Caco-2 (cell line): Measurements from ENCODE around the gene EXOC6B. TPM values are rescaled to one million over a fixed set of nuclear protein-coding genes. Genes with fewer than 3 reads are reported as not detected.
A peak's percentile ranks its signal among the peaks of the same experiment; 100 is the strongest.

Experiments
- BruUV-seq: library from RNA; stranded (reverse); fragments of 400-500 nt; replicated peaks from 2 replicates; lab custom pipeline; 2021; lab: Mats Ljungman, UMichigan
- CTCF ChIA-PET: fragments of 300-600 bp; sonication (Branson Sonifier 250); formaldehyde crosslinking; loops from one replicate; lab custom pipeline; 2022; ENCODE audit warnings: antibody characterized with exemption; lab: Charles Lee
- POLR2A ChIA-PET: fragments of 300-600 bp; sonication (Branson Sonifier 250); formaldehyde crosslinking; loops from one replicate; lab custom pipeline; 2022; ENCODE audit warnings: antibody characterized with exemption; lab: Charles Lee
- DNase-seq, 2 experiments: peaks; one replicate each; pipeline versions ENCODE4 v3.0.0 to v3.0.0-alpha.2; 2020 to 2022
- H3K27me3 ChIP-seq: replicated peaks from 2 replicates; pipeline ENCODE4 v1.6.0; 2011; ENCODE audit warnings: low read length; ENCODE audit not compliant: control insufficient read depth, insufficient read depth
- H3K36me3 ChIP-seq: 2 replicates; pipeline ENCODE4 v1.5.1; 2011; ENCODE audit warnings: low read length; ENCODE audit not compliant: control insufficient read depth, insufficient read depth
- H3K4me1 ChIP-seq: fragments of 250-450 bp; sonication (Bioruptor Pico); 2 replicates; pipeline ENCODE4 v1.5.1; 2020; ENCODE audit warnings: mild to moderate bottlenecking
- H3K4me3 ChIP-seq: 2 replicates; pipeline ENCODE4 v1.5.1; 2011; ENCODE audit warnings: low read depth, mild to moderate bottlenecking, control low read depth, low read length
- H3K9me3 ChIP-seq: fragments of 250-450 bp; sonication (Bioruptor Pico); 2 replicates; pipeline ENCODE4 v1.5.1; 2020; ENCODE audit warnings: mild to moderate bottlenecking, moderate library complexity
- H3K27ac Mint-ChIP-seq: one replicate; pipeline ENCODE4 v1.8.0; 2022; ENCODE audit warnings: mixed read lengths; ENCODE audit not compliant: unreplicated experiment
- H3K27me3 Mint-ChIP-seq: one replicate; pipeline ENCODE4 v1.8.0; 2022; ENCODE audit warnings: mixed read lengths; ENCODE audit not compliant: insufficient read depth, unreplicated experiment
- H3K36me3 Mint-ChIP-seq: one replicate; pipeline ENCODE4 v1.8.0; 2022; ENCODE audit warnings: mild to moderate bottlenecking, mixed read lengths; ENCODE audit not compliant: insufficient read depth, unreplicated experiment
- H3K4me1 Mint-ChIP-seq: one replicate; pipeline ENCODE4 v1.8.0; 2022; ENCODE audit warnings: low read depth, mixed read lengths; ENCODE audit not compliant: unreplicated experiment
- H3K4me3 Mint-ChIP-seq: one replicate; pipeline ENCODE4 v1.8.0; 2022; ENCODE audit warnings: mild to moderate bottlenecking, moderate library complexity, mixed read lengths; ENCODE audit not compliant: unreplicated experiment
- H3K9me3 Mint-ChIP-seq: one replicate; pipeline ENCODE4 v1.8.0; 2022; ENCODE audit warnings: mixed read lengths; ENCODE audit not compliant: unreplicated experiment
- intact Hi-C: fragments of 100-400 bp; cut with micrococcal nuclease; formaldehyde crosslinking; loops from one replicate; pipeline ENCODE4 v1.10.0; 2022; ENCODE audit not compliant: unreplicated experiment
- total RNA-seq: library from RNA; stranded (reverse); gene quantifications from 2 replicates; pipeline ENCODE4 v1.2.3, GENCODE V29; 2022
- TF ChIP-seq, protein P1 (sequence below), 2 experiments: fragments of 200-600 bp in 1 of 2; IDR thresholded peaks; 1 replicate in 1 of 2; 2 replicates in 1 of 2; pipeline versions ENCODE4 v1.5.1 to v1.8.0; 2011 to 2022; ENCODE audit warnings: antibody characterized with exemption in 1 of 2, control low read depth in 1 of 2, inconsistent platforms in 1 of 2, low read depth in 1 of 2, low read length in 1 of 2, mild to moderate bottlenecking in 1 of 2, moderate library complexity in 1 of 2; ENCODE audit not compliant: insufficient read depth in 1 of 2, severe bottlenecking in 1 of 2, unreplicated experiment in 1 of 2

The EXOC6B gene
- total RNA-seq, 1 experiment from 2014 or later = 36.1 TPM

GRCh38 chr2:72862239-72862988 is 36.6 kb upstream of the EXOC6B start:
- Mint-ChIP-seq H3K36me3 (no peaks in the 10 kb centered on the region), H3K27ac (no peak overlapping the region), H3K9me3 (no peaks in the 10 kb centered on the region), H3K4me3 (peak overlapping the region; percentile 73), H3K27me3 (no peaks in the 10 kb centered on the region), H3K4me1 (peaks cover 6% of the 10 kb centered on the region)
- ChIA-PET CTCF (interaction anchor here (0.6 to 1.8 kb wide), 22 partner anchors 9 to 523 kb away, joined by 3 to 18 read pairs (median 5); partner anchors contain the start of genes ALMS1 and SPR), POLR2A (no interaction called here)
- peak; percentile 93 to 97 for DNase-seq
- Histone ChIP-seq H3K36me3 (no peaks in the 10 kb centered on the region), H3K27me3 (no peaks in the 10 kb centered on the region), H3K4me3 (peak overlapping the region; percentile 36), H3K4me1 (peaks cover 8% of the 10 kb centered on the region), H3K9me3 (no peaks in the 10 kb centered on the region)
- no TSS peak for BruUV-seq
- intact Hi-C loops = loop anchor here (1.0 kb wide), 1 partner anchor 25 kb away; the partner anchor contains the start of gene SPR
- TF ChIP-seq, protein P1, sequence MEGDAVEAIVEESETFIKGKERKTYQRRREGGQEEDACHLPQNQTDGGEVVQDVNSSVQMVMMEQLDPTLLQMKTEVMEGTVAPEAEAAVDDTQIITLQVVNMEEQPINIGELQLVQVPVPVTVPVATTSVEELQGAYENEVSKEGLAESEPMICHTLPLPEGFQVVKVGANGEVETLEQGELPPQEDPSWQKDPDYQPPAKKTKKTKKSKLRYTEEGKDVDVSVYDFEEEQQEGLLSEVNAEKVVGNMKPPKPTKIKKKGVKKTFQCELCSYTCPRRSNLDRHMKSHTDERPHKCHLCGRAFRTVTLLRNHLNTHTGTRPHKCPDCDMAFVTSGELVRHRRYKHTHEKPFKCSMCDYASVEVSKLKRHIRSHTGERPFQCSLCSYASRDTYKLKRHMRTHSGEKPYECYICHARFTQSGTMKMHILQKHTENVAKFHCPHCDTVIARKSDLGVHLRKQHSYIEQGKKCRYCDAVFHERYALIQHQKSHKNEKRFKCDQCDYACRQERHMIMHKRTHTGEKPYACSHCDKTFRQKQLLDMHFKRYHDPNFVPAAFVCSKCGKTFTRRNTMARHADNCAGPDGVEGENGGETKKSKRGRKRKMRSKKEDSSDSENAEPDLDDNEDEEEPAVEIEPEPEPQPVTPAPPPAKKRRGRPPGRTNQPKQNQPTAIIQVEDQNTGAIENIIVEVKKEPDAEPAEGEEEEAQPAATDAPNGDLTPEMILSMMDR (IDR thresholded peaks at IDR 0.05; ENCODE audit: insufficient read depth in 1 of 2, low read depth in 1 of 2, low read length in 1 of 2, severe bottlenecking in 1 of 2, unreplicated experiment in 1 of 2) = peak; percentile 95 to 99

GRCh38 chr2:72859831-72860262 is 34.0 kb upstream of the EXOC6B start:
- no peak overlapping the region for H3K27ac Mint-ChIP-seq
- BruUV-seq = no TSS peak
- no peaks in the 10 kb centered on the region for H3K9me3 Mint-ChIP-seq
- H3K27me3 Mint-ChIP-seq = no peaks in the 10 kb centered on the region
- no peaks in the 10 kb centered on the region for H3K9me3 ChIP-seq
- no peaks in the 10 kb centered on the region for H3K27me3 ChIP-seq
- TF ChIP-seq, protein P1 (IDR thresholded peaks at IDR 0.05; ENCODE audit: insufficient read depth in 1 of 2, low read depth in 1 of 2, low read length in 1 of 2, severe bottlenecking in 1 of 2, unreplicated experiment in 1 of 2) = peak; percentile 78 to 84
- intact Hi-C loops = loop anchor here (1.0 to 2.0 kb wide), 4 partner anchors 32 to 89 kb away; no protein-coding TSS in a partner anchor
- ChIA-PET POLR2A (no interaction called here), CTCF (interaction anchor here (0.6 to 1.2 kb wide), 10 partner anchors 9 to 237 kb away, joined by 3 to 18 read pairs (median 4); no protein-coding TSS in a partner anchor)
- peak; percentile 86 to 89 for DNase-seq
- H3K36me3 ChIP-seq = no peaks in the 10 kb centered on the region
- H3K4me3 Mint-ChIP-seq = no peak overlapping the region
- peaks cover 16% of the 10 kb centered on the region for H3K4me1 ChIP-seq
- H3K4me3 ChIP-seq = no peak overlapping the region
- H3K36me3 Mint-ChIP-seq = no peaks in the 10 kb centered on the region
- H3K4me1 Mint-ChIP-seq = peaks cover 17% of the 10 kb centered on the region

- Histone ChIP-seq H3K36me3 (no peaks in the 10 kb centered on the region), H3K4me3 (no peak overlapping the region), H3K4me1 (peaks cover 31% of the 10 kb centered on the region), H3K9me3 (no peaks in the 10 kb centered on the region), H3K27me3 (no peaks in the 10 kb centered on the region)
- CTCF ChIA-PET = interaction anchor here (0.9 to 1.0 kb wide), 4 partner anchors 9 to 42 kb away, joined by 3 to 18 read pairs (median 6); no protein-coding TSS in a partner anchor
- Mint-ChIP-seq H3K27ac (peak overlapping the region; percentile 7), H3K36me3 (no peaks in the 10 kb centered on the region), H3K9me3 (no peaks in the 10 kb centered on the region), H3K27me3 (no peaks in the 10 kb centered on the region), H3K4me3 (no peak overlapping the region), H3K4me1 (peaks cover 13% of the 10 kb centered on the region)
- intact Hi-C loops = loop anchor here (2.0 kb wide), 2 partner anchors 23 to 77 kb away; no protein-coding TSS in a partner anchor
- BruUV-seq = no TSS peak
- POLR2A ChIA-PET = interaction anchor here (0.5 kb wide), 1 partner anchor 14 kb away, joined by 3 read pairs; no protein-coding TSS in a partner anchor
- TF ChIP-seq, protein P1 (IDR thresholded peaks at IDR 0.05; ENCODE audit: insufficient read depth in 1 of 2, low read depth in 1 of 2, low read length in 1 of 2, severe bottlenecking in 1 of 2, unreplicated experiment in 1 of 2) = no peak
- DNase-seq = peak; percentile 63 to 73
These were observed 25.5 kb upstream of the EXOC6B start for GRCh38 chr2:72851333-72851732.
